Neural cell (in vitro differentiated cells): Measurements from ENCODE around the gene RHOBTB3. TPM values are rescaled to one million over a fixed set of nuclear protein-coding genes. Genes with fewer than 3 reads are reported as not detected.

Experiments
- H2AFZ ChIP-seq: fragments of 200-600, 300-800 bp; sonication (generic), shearing (Covaris generic); 2 replicates; pipeline ENCODE4 v1.6.0; 2014; ENCODE audit warnings: low read depth, mild to moderate bottlenecking, antibody characterized with exemption, low read length, moderate library complexity
- H3F3A ChIP-seq: fragments of 200-600 bp; shearing (Covaris generic); 2 replicates; pipeline ENCODE4 v1.6.1; 2016; ENCODE audit warnings: mild to moderate bottlenecking, moderate library complexity, mixed read lengths, antibody characterized with exemption, low read length; ENCODE audit not compliant: insufficient read depth, poor library complexity, severe bottlenecking
- H3K27ac ChIP-seq: fragments of 200-600, 300-800 bp; sonication (generic), shearing (Covaris generic); 2 replicates; pipeline ENCODE4 v1.5.1; 2014; ENCODE audit warnings: mild to moderate bottlenecking, low read length, moderate library complexity
- H3K27me3 ChIP-seq: fragments of 300-800, 200-600 bp; sonication (generic), shearing (Covaris generic); 2 replicates; pipeline ENCODE4 v1.6.0; 2014; ENCODE audit warnings: mild to moderate bottlenecking, low read depth, low read length, moderate library complexity; ENCODE audit not compliant: insufficient read depth
- H3K36me3 ChIP-seq: fragments of 300-800, 200-600 bp; sonication (generic), shearing (Covaris generic); 2 replicates; pipeline ENCODE4 v1.5.1; 2014; ENCODE audit warnings: mild to moderate bottlenecking, antibody characterized with exemption, low read length, moderate library complexity; ENCODE audit not compliant: insufficient read depth
- H3K4me2 ChIP-seq: fragments of 300-800, 200-600 bp; sonication (generic), shearing (Covaris generic); 2 replicates; pipeline ENCODE4 v1.6.0; 2014; ENCODE audit warnings: mild to moderate bottlenecking, low read length
- H3K4me3 ChIP-seq: fragments of 300-800, 200-600 bp; sonication (generic), shearing (Covaris generic); 2 replicates; pipeline ENCODE4 v1.5.1; 2014; ENCODE audit warnings: mild to moderate bottlenecking, low read length, moderate library complexity
- H3K79me2 ChIP-seq: fragments of 200-600 bp; shearing (Covaris generic); replicated peaks from 2 replicates; pipeline ENCODE4 v1.6.0; 2014; ENCODE audit warnings: mild to moderate bottlenecking, low read length, moderate library complexity; ENCODE audit not compliant: insufficient read depth
- H3K9ac ChIP-seq: fragments of 300-800, 200-600 bp; sonication (generic), shearing (Covaris generic); 2 replicates; pipeline ENCODE4 v1.6.1; 2016; ENCODE audit warnings: mild to moderate bottlenecking, low read length, mixed read lengths
- H3K9me2 ChIP-seq: fragments of 200-600 bp; shearing (Covaris generic); 2 replicates; pipeline ENCODE4 v1.6.1; 2016; ENCODE audit warnings: mild to moderate bottlenecking, low read length, mixed read lengths; ENCODE audit not compliant: insufficient read depth
- H3K9me3 ChIP-seq: fragments of 200-600, 300-800 bp; sonication (generic), shearing (Covaris generic); 2 replicates; pipeline ENCODE4 v1.6.1; 2016; ENCODE audit warnings: mild to moderate bottlenecking, mixed run types, low read length, moderate library complexity, mixed read lengths
- H4K20me1 ChIP-seq: fragments of 200-600 bp; shearing (Covaris generic); 2 replicates; pipeline ENCODE4 v1.6.1; 2016; ENCODE audit warnings: mild to moderate bottlenecking, mixed run types; ENCODE audit not compliant: insufficient read depth
- CTCF ChIP-seq: fragments of 450-650 bp; IDR thresholded peaks from 2 replicates; pipeline ENCODE4 v1.5.1; 2014; ENCODE audit warnings: antibody characterized with exemption, mild to moderate bottlenecking, moderate library complexity; ENCODE audit not compliant: poor library complexity, severe bottlenecking
- EP300 ChIP-seq: fragments of 450-650 bp; conservative IDR thresholded peaks from 2 replicates; pipeline ENCODE4 v1.6.1; 2014; ENCODE audit warnings: antibody characterized with exemption, mild to moderate bottlenecking, moderate library complexity; ENCODE audit not compliant: poor library complexity, severe bottlenecking
- EZH2 ChIP-seq: fragments of 200-600, 300-800 bp; shearing (Covaris generic), sonication (generic); IDR thresholded peaks from 2 replicates; pipeline ENCODE4 v1.6.1; 2014; ENCODE audit warnings: antibody characterized with exemption, low read length, borderline replicate concordance, mild to moderate bottlenecking; ENCODE audit not compliant: insufficient read depth, poor library complexity, severe bottlenecking
- MXI1 ChIP-seq: fragments of 450-650 bp; conservative IDR thresholded peaks from 2 replicates; pipeline ENCODE4 v1.6.1; 2014; ENCODE audit warnings: antibody characterized with exemption, mild to moderate bottlenecking; ENCODE audit not compliant: poor library complexity, severe bottlenecking
- POLR2AphosphoS5 ChIP-seq: IDR thresholded peaks from 2 replicates; pipeline ENCODE4 v1.6.1; 2012
- RAD21 ChIP-seq: fragments of 450-650 bp; conservative IDR thresholded peaks from 2 replicates; pipeline ENCODE4 v1.6.1; 2014; ENCODE audit warnings: antibody characterized with exemption, mild to moderate bottlenecking, moderate library complexity
- SMC3 ChIP-seq: fragments of 450-650 bp; conservative IDR thresholded peaks from 2 replicates; pipeline ENCODE4 v1.6.1; 2014; ENCODE audit warnings: antibody characterized with exemption, mild to moderate bottlenecking, moderate library complexity; ENCODE audit not compliant: poor library complexity
- TAF1 ChIP-seq: IDR thresholded peaks from 2 replicates; pipeline ENCODE4 v1.6.1; 2012; ENCODE audit warnings: low read depth
- polyA plus RNA-seq: library from polyadenylated mRNA; depleted of rRNA; stranded (reverse); fragments of >200 nt; gene quantifications from 2 replicates; pipeline ENCODE4 v1.2.3, GENCODE V29; 2014
- TF ChIP-seq, protein P1 (sequence below): IDR thresholded peaks from 2 replicates; pipeline ENCODE4 v1.6.1; 2012; ENCODE audit warnings: borderline replicate concordance

The RHOBTB3 gene
- polyA plus RNA-seq, 1 donor from 2014 or later = 99.4 TPM

DNA sequence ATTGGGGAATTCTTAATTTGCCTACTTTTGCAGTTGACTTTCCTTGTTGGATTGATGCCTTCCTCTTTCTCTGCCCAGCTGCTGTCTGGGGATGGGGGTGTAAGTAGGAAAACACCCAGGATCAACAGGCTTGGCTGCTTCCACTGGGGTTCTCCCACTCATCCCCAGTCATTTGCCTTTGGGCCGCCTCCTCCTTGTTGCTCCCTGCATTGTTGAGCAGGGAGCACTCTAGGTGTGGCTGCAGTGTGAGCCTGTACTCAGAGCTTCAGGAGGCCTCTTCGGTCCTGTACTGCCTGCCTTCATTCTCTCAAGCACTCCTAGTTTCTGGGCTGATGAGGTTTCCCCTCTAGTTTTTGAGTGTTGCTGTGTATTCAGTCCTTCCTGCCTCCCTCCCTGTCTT, 12.1 kb downstream of the RHOBTB3 start:
- Histone ChIP-seq H3K9ac (no peak overlapping the region), H3K4me3 (no peak overlapping the region), H2AFZ (no peak overlapping the region), H3K36me3 (no peaks in the 10 kb centered on the region), H3K27ac (no peak overlapping the region), H3F3A (no peaks in the 10 kb centered on the region), H3K79me2 (no peaks in the 10 kb centered on the region), H3K27me3 (no peaks in the 10 kb centered on the region), H3K9me3 (no peaks in the 10 kb centered on the region), H4K20me1 (no peaks in the 10 kb centered on the region), H3K9me2 (no peaks in the 10 kb centered on the region), H3K4me2 (no peak overlapping the region)
- TF ChIP-seq EZH2 (no peak), EP300 (no peak), MXI1 (no peak), SMC3 (no peak), TAF1 (no peak), RAD21 (no peak), POLR2AphosphoS5 (no peak), CTCF (no peak)
- TF ChIP-seq, protein P1, sequence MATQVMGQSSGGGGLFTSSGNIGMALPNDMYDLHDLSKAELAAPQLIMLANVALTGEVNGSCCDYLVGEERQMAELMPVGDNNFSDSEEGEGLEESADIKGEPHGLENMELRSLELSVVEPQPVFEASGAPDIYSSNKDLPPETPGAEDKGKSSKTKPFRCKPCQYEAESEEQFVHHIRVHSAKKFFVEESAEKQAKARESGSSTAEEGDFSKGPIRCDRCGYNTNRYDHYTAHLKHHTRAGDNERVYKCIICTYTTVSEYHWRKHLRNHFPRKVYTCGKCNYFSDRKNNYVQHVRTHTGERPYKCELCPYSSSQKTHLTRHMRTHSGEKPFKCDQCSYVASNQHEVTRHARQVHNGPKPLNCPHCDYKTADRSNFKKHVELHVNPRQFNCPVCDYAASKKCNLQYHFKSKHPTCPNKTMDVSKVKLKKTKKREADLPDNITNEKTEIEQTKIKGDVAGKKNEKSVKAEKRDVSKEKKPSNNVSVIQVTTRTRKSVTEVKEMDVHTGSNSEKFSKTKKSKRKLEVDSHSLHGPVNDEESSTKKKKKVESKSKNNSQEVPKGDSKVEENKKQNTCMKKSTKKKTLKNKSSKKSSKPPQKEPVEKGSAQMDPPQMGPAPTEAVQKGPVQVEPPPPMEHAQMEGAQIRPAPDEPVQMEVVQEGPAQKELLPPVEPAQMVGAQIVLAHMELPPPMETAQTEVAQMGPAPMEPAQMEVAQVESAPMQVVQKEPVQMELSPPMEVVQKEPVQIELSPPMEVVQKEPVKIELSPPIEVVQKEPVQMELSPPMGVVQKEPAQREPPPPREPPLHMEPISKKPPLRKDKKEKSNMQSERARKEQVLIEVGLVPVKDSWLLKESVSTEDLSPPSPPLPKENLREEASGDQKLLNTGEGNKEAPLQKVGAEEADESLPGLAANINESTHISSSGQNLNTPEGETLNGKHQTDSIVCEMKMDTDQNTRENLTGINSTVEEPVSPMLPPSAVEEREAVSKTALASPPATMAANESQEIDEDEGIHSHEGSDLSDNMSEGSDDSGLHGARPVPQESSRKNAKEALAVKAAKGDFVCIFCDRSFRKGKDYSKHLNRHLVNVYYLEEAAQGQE = no peak

GRCh38 chr5:95743877-95744276, 12.7 kb downstream of the RHOBTB3 start:
- Histone ChIP-seq H3K79me2 (no peaks in the 10 kb centered on the region), H3K9ac (no peak overlapping the region), H3K4me2 (no peak overlapping the region), H3K4me3 (no peak overlapping the region), H3K9me2 (no peaks in the 10 kb centered on the region), H4K20me1 (no peaks in the 10 kb centered on the region), H3K36me3 (no peaks in the 10 kb centered on the region), H3K27me3 (no peaks in the 10 kb centered on the region), H3F3A (no peaks in the 10 kb centered on the region), H3K27ac (no peak overlapping the region), H3K9me3 (no peaks in the 10 kb centered on the region), H2AFZ (no peak overlapping the region)
- TF ChIP-seq MXI1 (no peak), TAF1 (no peak), EZH2 (no peak), CTCF (no peak), POLR2AphosphoS5 (no peak), EP300 (no peak), SMC3 (no peak), RAD21 (no peak)
- TF ChIP-seq, protein P1 = no peak
